ENCODE data around the gene THAP4.

Gene THAP4

DNA sequence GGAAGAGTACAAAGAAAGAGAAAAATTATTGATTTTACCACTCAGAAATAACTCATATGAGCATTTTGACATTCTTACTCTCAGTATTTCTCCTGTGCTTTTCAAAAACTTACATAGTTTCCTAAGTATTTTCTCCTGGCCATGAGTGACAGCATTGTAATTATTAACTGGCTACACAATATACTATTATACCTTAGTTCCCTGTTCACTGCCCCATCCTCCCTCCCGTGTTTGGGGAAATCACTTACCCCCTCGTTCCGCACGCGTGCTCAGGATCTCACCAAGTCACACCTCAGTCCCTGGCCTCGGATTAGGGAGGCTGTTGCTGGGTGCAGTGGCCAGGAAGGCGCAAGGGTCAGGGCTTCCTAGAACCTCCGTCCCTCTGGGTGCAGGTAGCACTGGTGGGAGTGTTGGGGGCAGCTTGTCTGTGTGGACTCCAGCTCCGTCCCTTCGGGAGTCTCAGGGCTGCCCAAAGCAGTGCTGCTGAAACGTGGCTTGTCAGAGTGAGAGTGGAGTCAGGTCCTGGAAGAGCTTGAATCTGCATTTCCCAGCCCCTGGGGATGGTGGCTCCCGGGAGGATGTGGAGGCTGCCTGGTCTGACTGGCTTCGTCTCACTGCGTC lies 23.7 kb upstream of the THAP4 start:
- TF ChIP-seq, protein P1, sequence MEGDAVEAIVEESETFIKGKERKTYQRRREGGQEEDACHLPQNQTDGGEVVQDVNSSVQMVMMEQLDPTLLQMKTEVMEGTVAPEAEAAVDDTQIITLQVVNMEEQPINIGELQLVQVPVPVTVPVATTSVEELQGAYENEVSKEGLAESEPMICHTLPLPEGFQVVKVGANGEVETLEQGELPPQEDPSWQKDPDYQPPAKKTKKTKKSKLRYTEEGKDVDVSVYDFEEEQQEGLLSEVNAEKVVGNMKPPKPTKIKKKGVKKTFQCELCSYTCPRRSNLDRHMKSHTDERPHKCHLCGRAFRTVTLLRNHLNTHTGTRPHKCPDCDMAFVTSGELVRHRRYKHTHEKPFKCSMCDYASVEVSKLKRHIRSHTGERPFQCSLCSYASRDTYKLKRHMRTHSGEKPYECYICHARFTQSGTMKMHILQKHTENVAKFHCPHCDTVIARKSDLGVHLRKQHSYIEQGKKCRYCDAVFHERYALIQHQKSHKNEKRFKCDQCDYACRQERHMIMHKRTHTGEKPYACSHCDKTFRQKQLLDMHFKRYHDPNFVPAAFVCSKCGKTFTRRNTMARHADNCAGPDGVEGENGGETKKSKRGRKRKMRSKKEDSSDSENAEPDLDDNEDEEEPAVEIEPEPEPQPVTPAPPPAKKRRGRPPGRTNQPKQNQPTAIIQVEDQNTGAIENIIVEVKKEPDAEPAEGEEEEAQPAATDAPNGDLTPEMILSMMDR (IDR thresholded peaks at IDR 0.05; ENCODE audit: low read depth, low read length) = no peak
- H3K4me3 ChIP-seq (ENCODE audit: low read depth, low read length) = no peak overlapping the region

DNA sequence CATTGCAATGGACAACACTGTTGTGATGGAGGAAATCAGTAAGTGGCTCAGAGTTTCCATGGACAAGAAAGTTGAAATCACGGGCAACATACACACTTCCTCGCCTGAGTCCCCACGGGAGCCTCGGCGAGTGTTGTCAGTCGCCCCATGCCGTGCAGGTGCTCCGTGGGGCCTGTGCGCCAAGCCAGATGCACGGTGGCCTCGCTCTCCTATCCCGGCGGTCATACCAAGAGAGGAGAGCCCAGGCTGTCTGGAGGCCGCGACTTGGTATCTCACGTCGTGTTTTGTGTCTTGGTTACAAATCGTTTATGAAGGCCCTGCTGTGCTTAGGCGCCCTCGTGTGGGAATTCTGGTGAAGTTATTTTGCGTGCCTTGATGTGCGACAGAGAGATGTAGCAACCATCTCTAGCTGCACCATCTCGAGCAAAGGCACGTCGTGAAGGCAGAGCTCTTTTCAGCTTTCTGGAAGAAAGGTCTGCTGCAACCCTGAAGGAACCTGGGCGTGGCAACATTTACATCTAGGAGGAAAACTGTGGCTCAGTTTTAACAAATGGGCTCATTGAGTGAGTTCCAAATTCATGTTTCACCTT lies 22.3 kb upstream of the THAP4 start:
- TF ChIP-seq, protein P1 (IDR thresholded peaks at IDR 0.05; ENCODE audit: low read depth, low read length) = peak; percentile 71
- no peak overlapping the region for H3K4me3 ChIP-seq (ENCODE audit: low read depth, low read length)

DNA sequence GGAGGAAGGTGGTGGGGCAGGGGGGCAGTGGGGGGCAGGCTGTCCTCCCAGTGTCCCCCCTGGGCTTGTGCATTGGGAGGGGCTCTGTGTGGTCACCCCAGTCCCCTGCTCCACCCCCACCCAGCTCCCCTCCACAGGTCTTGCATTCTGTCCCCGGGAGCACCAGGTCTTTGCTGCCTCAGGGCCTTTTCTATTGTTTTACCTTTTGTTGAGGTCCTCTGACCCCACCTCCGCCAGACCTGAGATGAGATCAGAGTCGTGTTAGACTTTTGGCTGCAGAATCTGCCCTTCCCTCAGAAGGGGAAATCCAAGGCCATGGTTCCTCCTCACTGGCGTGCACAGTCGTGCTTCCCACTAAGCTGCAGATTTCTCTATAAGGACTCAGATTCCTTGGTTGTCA lies 21.3 kb upstream of the THAP4 start:
- no peak overlapping the region for H3K4me3 ChIP-seq (ENCODE audit: low read depth, low read length)
- TF ChIP-seq, protein P1 (IDR thresholded peaks at IDR 0.05; ENCODE audit: low read depth, low read length) = no peak

- no peak overlapping the region for H3K4me3 ChIP-seq (ENCODE audit: low read depth, low read length)
- TF ChIP-seq, protein P1 (IDR thresholded peaks at IDR 0.05; ENCODE audit: low read depth, low read length) = no peak
Measured at GRCh38 chr2:241657786-241658254, 20.9 kb upstream of the THAP4 start.

DNA sequence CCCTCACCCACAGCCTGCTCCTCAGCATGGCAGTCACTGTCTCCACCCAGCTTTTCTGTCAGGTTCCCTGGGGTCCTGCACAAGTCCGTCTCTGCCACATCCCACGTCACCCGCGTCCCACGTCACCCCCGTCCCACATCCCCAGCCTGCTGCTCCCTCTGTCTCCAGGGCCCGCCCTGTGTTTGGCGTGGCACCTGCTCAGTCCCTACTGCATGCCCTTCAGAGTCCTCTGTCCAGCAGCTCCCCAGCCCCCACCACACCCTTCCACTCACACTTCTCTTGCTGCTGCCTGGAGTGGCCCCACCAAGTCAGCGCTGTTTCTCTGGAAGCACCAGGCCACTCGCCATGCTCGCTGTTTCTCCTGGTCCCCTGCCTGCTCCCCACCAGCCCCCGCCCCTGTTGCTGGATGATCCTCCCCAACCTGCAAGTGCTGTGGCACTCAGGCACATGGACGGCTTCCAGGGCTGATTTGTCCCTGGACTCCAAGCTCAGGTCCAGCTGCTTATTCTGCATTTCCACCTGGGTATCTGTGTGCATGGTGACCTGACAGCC lies 19.3 kb upstream of the THAP4 start:
- TF ChIP-seq, protein P1 (IDR thresholded peaks at IDR 0.05; ENCODE audit: low read depth, low read length) = no peak
- no peak overlapping the region for H3K4me3 ChIP-seq (ENCODE audit: low read depth, low read length)

DNA sequence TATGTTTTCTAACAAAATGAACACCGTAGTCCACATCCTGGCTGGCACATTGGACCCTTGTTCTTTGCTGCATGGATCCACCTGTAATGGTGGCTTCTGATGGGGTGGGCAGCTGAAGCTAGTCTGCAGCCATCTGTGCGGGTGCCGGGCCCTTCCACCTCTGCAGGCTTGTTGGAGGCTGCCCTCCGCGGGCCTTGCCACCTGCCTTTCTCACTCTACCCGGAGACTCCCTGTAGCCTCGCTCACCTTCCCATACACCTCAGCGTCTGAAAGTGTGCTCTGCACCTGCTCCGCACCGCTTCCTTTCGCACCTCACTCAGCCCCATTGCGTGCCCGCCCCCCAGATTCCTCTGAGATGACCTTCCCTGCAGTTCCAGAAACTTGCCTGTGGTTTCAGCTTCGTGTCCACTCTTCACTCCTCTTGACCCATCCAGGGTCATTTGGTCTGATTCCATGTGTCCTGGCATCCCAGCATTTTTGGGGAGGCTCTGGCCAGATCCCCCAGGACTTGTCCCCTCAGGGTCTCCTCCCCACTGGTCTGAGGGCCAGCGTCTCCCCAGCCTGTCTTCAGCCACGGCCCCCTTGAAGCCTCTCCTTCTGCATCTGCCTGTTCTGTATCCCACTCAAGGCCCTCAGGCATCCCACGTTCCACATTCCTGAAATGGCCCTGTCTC lies 18.7 kb upstream of the THAP4 start:
- no peak overlapping the region for H3K4me3 ChIP-seq (ENCODE audit: low read depth, low read length)
- TF ChIP-seq, protein P1 (IDR thresholded peaks at IDR 0.05; ENCODE audit: low read depth, low read length) = no peak

DNA sequence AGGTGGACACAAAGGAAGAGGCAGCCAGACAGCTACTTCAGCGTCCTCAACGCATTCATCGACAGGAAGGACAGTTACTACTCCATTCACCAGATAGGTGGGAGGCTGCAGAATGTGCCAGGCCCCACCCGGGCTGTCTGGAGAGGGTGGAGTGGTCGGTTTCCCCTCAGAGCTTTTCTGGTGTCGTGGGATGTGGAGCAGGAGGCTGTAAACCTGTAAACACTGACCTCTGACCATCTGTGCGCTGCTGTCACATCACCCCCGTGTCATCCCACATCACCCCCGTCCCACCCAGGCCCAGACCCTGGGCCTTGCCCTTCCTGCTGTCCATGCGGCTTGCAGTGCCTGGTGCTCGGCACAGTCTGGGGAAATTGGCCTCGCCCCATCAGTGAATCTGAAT lies 17.6 kb upstream of the THAP4 start:
- TF ChIP-seq, protein P1 (IDR thresholded peaks at IDR 0.05; ENCODE audit: low read depth, low read length) = no peak
- no peak overlapping the region for H3K4me3 ChIP-seq (ENCODE audit: low read depth, low read length)

Measured in WI38 (cell line).